HepG2 (cell line): ENCODE results near the gene DNMT3B. TPM values are rescaled to one million over a fixed set of nuclear protein-coding genes. Genes with fewer than 3 reads are reported as not detected.
A peak's percentile ranks its signal among the peaks of the same experiment; 100 is the strongest.

Source experiments
- ATF1 ChIP-seq: IDR thresholded peaks from 2 replicates; pipeline ENCODE4 v1.6.1; 2016; ENCODE audit warnings: mild to moderate bottlenecking, control low read depth
- DNMT3B ChIP-seq: conservative IDR thresholded peaks from 2 replicates; pipeline ENCODE4 v1.6.1; 2016; ENCODE audit warnings: missing biosample characterization, control low read depth
- FIP1L1 ChIP-seq: fragments of 200-400 bp; formaldehyde crosslinking; IDR thresholded peaks from 2 replicates; pipeline ENCODE4 v1.6.1; 2018; ENCODE audit warnings: low read depth, mild to moderate bottlenecking, low read length, moderate library complexity, borderline replicate concordance; ENCODE audit not compliant: insufficient read depth
- GLI4 ChIP-seq: sonication (generic); formaldehyde crosslinking; IDR thresholded peaks from 2 replicates; pipeline ENCODE4 v1.5.1; 2020; ENCODE audit warnings: missing genetic modification reagents, mild to moderate bottlenecking, moderate library complexity, borderline replicate concordance
- LCORL ChIP-seq, 2 experiments: fragments of 450-650 bp in 1 of 2; sonication (generic) in 1 of 2; formaldehyde crosslinking in 1 of 2; IDR thresholded peaks; 2 replicates each; pipeline versions ENCODE4 v1.5.0 to v1.6.1; 2017 to 2020; ENCODE audit warnings: antibody characterized with exemption in 1 of 2, missing genetic modification reagents in 1 of 2
- NCOA1 ChIP-seq: sonication (generic); formaldehyde crosslinking; IDR thresholded peaks from 2 replicates; pipeline ENCODE4 v1.9.0; 2021; ENCODE audit warnings: missing genetic modification reagents
- NRL ChIP-seq: sonication (generic); formaldehyde crosslinking; IDR thresholded peaks from 2 replicates; pipeline ENCODE4 v1.5.0; 2020; ENCODE audit warnings: missing genetic modification reagents, mild to moderate bottlenecking, moderate library complexity, borderline replicate concordance
- TMF1 ChIP-seq: sonication (generic); formaldehyde crosslinking; IDR thresholded peaks from 2 replicates; pipeline ENCODE4 v1.8.1; 2022; ENCODE audit warnings: low read depth, missing genetic modification reagents
- XBP1 ChIP-seq: sonication (generic); formaldehyde crosslinking; IDR thresholded peaks from 2 replicates; pipeline ENCODE4 v1.5.0; 2020; ENCODE audit warnings: missing genetic modification reagents
- ZEB1 ChIP-seq: IDR thresholded peaks from 2 replicates; pipeline ENCODE4 v1.6.1; 2012; ENCODE audit warnings: mild to moderate bottlenecking, low read depth, inconsistent platforms; ENCODE audit not compliant: insufficient replicate concordance
- ZNF234 ChIP-seq: sonication (generic); formaldehyde crosslinking; conservative IDR thresholded peaks from 2 replicates; pipeline ENCODE4 v1.5.1; 2020; ENCODE audit warnings: mild to moderate bottlenecking, missing genetic modification reagents
- ZNF253 ChIP-seq: sonication (generic); formaldehyde crosslinking; IDR thresholded peaks from 2 replicates; pipeline ENCODE4 v1.8.0; 2022; ENCODE audit warnings: mild to moderate bottlenecking, missing genetic modification reagents, borderline replicate concordance
- ZNF337 ChIP-seq: sonication (generic); formaldehyde crosslinking; IDR thresholded peaks from 2 replicates; pipeline ENCODE4 v1.5.1; 2020; ENCODE audit warnings: missing genetic modification reagents, low read depth, mild to moderate bottlenecking, borderline replicate concordance
- ZNF615 ChIP-seq: sonication (generic); formaldehyde crosslinking; IDR thresholded peaks from 2 replicates; pipeline ENCODE4 v1.5.0; 2020; ENCODE audit warnings: mild to moderate bottlenecking, missing genetic modification reagents, borderline replicate concordance
- ZNF709 ChIP-seq: sonication (generic); formaldehyde crosslinking; IDR thresholded peaks from 2 replicates; pipeline ENCODE4 v1.5.0; 2020; ENCODE audit warnings: mild to moderate bottlenecking, missing genetic modification reagents
- ZSCAN20 ChIP-seq: sonication (generic); formaldehyde crosslinking; IDR thresholded peaks from 2 replicates; pipeline ENCODE4 v1.4.0; 2020; ENCODE audit warnings: missing genetic modification reagents, mild to moderate bottlenecking, borderline replicate concordance
- polyA plus RNA-seq, 8 experiments: library from polyadenylated mRNA; depleted of rRNA in 3 of 8; stranded (reverse) in 7 of 8; unstranded in 1 of 8; fragments of >200 nt; fragmentation: Illumina TruSeq in 4 of 8; extraction: Trizol in 4 of 8; gene quantifications; 2 replicates each; pipeline versions ENCODE4 v1.2.1 to v1.2.3, GENCODE V29; 2011 to 2016; ENCODE audit warnings: low read depth in 4 of 8, missing spikeins in 1 of 8, mixed read lengths in 1 of 8; ENCODE audit not compliant: insufficient read depth in 1 of 8
- total RNA-seq, 5 experiments: library from RNA; depleted of rRNA; stranded (reverse); fragments of >200 nt; fragmentation: Illumina TruSeq; extraction: Trizol; gene quantifications; 2 replicates each; pipeline ENCODE4 v1.2.3, GENCODE V29; 2016; ENCODE audit warnings: low read depth in 1 of 5
- TF ChIP-seq, protein P1 (sequence below): sonication (generic); formaldehyde crosslinking; IDR thresholded peaks from 2 replicates; pipeline ENCODE4 v1.5.1; 2020; ENCODE audit warnings: missing genetic modification reagents, mild to moderate bottlenecking, borderline replicate concordance
- TF ChIP-seq, protein P2 (sequence below): sonication (generic); formaldehyde crosslinking; IDR thresholded peaks from 2 replicates; pipeline ENCODE4 v1.4.0; 2020; ENCODE audit warnings: missing genetic modification reagents
- TF ChIP-seq, protein P3 (sequence below), 2 experiments: sonication (generic) in 1 of 2; formaldehyde crosslinking in 1 of 2; IDR thresholded peaks; 2 replicates each; pipeline versions ENCODE4 v1.4.0 to v1.6.1; 2018 to 2020; ENCODE audit warnings: missing genetic modification reagents in 2 of 2, borderline replicate concordance in 1 of 2, low read depth in 1 of 2, mild to moderate bottlenecking in 1 of 2, missing biosample characterization in 1 of 2
- TF ChIP-seq, protein P4 (sequence below): sonication (generic); formaldehyde crosslinking; IDR thresholded peaks from 2 replicates; pipeline ENCODE4 v1.4.0; 2020; ENCODE audit warnings: mild to moderate bottlenecking, low read depth, missing genetic modification reagents
- TF ChIP-seq, protein P5 (sequence below): IDR thresholded peaks from 2 replicates; pipeline ENCODE4 v1.6.1; 2016; ENCODE audit warnings: mild to moderate bottlenecking

DNMT3B gene
- total and polyA plus RNA-seq, 2 of the 13 experiments (the other 11 are each of a cell fraction or from before 2014, with no cell fraction given), result 3.8 to 13.9 TPM

DNA sequence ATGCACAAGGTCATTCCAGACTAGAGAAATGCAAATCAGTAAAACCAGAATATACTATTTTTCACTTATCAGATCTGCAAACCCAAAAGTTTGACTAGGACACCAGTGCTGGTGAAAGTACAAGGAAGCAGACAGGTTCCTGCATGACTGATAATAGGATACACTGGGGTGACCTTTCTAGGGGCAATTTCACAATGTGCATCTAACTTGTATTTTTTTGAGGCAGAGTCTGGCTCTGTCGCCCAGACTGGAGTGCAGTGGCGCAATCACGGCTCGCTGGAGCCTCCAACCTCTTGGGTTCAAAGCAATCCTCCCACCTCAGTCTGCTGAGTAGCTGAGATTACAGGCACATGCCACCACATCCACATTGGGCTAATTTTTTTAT, 30.3 kb upstream of the DNMT3B start (continued):
- TF ChIP-seq, protein P1, sequence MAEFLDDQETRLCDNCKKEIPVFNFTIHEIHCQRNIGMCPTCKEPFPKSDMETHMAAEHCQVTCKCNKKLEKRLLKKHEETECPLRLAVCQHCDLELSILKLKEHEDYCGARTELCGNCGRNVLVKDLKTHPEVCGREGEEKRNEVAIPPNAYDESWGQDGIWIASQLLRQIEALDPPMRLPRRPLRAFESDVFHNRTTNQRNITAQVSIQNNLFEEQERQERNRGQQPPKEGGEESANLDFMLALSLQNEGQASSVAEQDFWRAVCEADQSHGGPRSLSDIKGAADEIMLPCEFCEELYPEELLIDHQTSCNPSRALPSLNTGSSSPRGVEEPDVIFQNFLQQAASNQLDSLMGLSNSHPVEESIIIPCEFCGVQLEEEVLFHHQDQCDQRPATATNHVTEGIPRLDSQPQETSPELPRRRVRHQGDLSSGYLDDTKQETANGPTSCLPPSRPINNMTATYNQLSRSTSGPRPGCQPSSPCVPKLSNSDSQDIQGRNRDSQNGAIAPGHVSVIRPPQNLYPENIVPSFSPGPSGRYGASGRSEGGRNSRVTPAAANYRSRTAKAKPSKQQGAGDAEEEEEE, result no peak
- TF ChIP-seq TMF1, result no peak
- TF ChIP-seq NCOA1 (CRISPR knock-in tag), result no peak
- no peak for TF ChIP-seq ZNF709 (CRISPR knock-in tag)
- no peak for TF ChIP-seq FIP1L1
- TF ChIP-seq ZNF337 (CRISPR knock-in tag), result no peak
- no peak for TF ChIP-seq DNMT3B (CRISPR knock-in tag)
- TF ChIP-seq ZNF253, result no peak
- no peak for TF ChIP-seq GLI4
- TF ChIP-seq, protein P2, sequence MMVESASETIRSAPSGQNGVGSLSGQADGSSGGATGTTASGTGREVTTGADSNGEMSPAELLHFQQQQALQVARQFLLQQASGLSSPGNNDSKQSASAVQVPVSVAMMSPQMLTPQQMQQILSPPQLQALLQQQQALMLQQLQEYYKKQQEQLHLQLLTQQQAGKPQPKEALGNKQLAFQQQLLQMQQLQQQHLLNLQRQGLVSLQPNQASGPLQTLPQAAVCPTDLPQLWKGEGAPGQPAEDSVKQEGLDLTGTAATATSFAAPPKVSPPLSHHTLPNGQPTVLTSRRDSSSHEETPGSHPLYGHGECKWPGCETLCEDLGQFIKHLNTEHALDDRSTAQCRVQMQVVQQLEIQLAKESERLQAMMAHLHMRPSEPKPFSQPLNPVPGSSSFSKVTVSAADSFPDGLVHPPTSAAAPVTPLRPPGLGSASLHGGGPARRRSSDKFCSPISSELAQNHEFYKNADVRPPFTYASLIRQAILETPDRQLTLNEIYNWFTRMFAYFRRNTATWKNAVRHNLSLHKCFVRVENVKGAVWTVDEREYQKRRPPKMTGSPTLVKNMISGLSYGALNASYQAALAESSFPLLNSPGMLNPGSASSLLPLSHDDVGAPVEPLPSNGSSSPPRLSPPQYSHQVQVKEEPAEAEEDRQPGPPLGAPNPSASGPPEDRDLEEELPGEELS (CRISPR knock-in tag), result peak; percentile 39; the same call in 1 of the 2 replicates
- TF ChIP-seq NRL (CRISPR knock-in tag), result no peak
- no peak for TF ChIP-seq ATF1
- no peak for TF ChIP-seq ZEB1
- TF ChIP-seq LCORL (IDR thresholded peaks at IDR 0.05), result no peak
- peak; percentile 77 for TF ChIP-seq LCORL (CRISPR knock-in tag; IDR thresholded peaks at IDR 0.05)
- no peak for TF ChIP-seq ZNF615 (CRISPR knock-in tag)
- no peak for TF ChIP-seq XBP1 (CRISPR knock-in tag)
- TF ChIP-seq, protein P3, sequence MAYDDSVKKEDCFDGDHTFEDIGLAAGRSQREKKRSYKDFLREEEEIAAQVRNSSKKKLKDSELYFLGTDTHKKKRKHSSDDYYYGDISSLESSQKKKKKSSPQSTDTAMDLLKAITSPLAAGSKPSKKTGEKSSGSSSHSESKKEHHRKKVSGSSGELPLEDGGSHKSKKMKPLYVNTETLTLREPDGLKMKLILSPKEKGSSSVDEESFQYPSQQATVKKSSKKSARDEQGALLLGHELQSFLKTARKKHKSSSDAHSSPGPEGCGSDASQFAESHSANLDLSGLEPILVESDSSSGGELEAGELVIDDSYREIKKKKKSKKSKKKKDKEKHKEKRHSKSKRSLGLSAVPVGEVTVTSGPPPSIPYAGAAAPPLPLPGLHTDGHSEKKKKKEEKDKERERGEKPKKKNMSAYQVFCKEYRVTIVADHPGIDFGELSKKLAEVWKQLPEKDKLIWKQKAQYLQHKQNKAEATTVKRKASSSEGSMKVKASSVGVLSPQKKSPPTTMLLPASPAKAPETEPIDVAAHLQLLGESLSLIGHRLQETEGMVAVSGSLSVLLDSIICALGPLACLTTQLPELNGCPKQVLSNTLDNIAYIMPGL (CRISPR knock-in tag; IDR thresholded peaks at IDR 0.05; ENCODE audit: borderline replicate concordance in 1 of 2, low read depth in 1 of 2), result no peak
- TF ChIP-seq ZNF234 (CRISPR knock-in tag), result no peak
- TF ChIP-seq, protein P4, sequence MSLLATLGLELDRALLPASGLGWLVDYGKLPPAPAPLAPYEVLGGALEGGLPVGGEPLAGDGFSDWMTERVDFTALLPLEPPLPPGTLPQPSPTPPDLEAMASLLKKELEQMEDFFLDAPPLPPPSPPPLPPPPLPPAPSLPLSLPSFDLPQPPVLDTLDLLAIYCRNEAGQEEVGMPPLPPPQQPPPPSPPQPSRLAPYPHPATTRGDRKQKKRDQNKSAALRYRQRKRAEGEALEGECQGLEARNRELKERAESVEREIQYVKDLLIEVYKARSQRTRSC (CRISPR knock-in tag), result no peak
- no peak for TF ChIP-seq ZSCAN20 (CRISPR knock-in tag)
- TF ChIP-seq, protein P5, sequence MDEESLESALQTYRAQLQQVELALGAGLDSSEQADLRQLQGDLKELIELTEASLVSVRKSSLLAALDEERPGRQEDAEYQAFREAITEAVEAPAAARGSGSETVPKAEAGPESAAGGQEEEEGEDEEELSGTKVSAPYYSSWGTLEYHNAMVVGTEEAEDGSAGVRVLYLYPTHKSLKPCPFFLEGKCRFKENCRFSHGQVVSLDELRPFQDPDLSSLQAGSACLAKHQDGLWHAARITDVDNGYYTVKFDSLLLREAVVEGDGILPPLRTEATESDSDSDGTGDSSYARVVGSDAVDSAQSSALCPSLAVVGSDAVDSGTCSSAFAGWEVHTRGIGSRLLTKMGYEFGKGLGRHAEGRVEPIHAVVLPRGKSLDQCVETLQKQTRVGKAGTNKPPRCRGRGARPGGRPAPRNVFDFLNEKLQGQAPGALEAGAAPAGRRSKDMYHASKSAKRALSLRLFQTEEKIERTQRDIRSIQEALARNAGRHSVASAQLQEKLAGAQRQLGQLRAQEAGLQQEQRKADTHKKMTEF, result 0 out of 2 replicates have a peak, but pooled peaks have one; percentile 44
